GM11168 (cell line): Measurements from ENCODE around the gene C1orf21.

Source experiments
- in situ Hi-C: fragments of 300-500 bp; cut with MboI; formaldehyde crosslinking; loops from one replicate; pipeline ENCODE4 v1.12.0; 2022; ENCODE audit warnings: low sequenced_read_pairs; ENCODE audit not compliant: unreplicated experiment

The C1orf21 gene

GRCh38 chr1:184640505-184640904 is 253.7 kb downstream of the C1orf21 start:
- in situ Hi-C loops = no loop called here

GRCh38 chr1:184641894-184642293 is 255.1 kb downstream of the C1orf21 start:
- in situ Hi-C loops = no loop called here

GRCh38 chr1:184643661-184644060 is 256.8 kb downstream of the C1orf21 start:
- in situ Hi-C loops = no loop called here

DNA sequence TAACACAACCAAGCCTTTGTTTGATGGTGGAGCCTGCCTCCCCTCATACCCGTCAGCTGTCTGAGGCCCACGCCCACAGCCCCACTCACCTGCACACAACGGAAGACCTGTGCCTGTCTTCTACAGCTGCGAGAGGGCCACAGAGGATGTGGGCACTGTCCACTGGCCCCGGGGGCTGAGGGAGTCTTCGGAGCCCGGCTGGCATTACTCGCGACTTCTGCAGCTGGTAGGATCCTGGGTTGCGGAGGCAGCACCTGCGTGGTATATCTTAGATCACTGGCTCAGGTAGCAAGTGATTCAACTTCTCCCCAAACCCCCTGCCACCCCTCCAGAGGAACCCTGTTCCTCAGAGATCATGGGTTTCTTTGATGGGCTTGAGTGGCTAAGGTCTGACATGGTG is 257.9 kb downstream of the C1orf21 start:
- in situ Hi-C loops = no loop called here

- in situ Hi-C loops = no loop called here
These were observed 259.4 kb downstream of the C1orf21 start for GRCh38 chr1:184646178-184646701.

DNA sequence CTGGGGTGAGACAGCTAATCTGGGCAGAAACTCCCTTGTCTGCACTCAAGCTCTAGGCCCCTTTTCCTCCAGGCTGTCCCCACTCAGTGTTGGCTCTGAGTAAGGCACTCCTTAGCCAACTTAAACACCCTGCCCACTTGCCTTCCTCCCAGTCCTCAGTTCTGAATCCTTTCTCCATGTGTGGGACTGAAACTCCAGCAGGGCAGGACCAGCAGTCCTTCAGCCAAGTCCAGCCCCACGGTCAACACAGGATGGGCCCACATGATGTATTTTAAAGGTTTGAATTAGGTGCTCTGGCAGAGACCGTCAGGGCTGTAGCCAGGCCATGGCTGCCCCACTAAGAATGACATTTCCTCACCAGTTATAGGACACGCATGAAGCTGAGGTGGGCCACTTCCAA is 260.0 kb downstream of the C1orf21 start:
- in situ Hi-C loops = no loop called here

- in situ Hi-C loops = no loop called here
These were observed 260.6 kb downstream of the C1orf21 start for GRCh38 chr1:184647471-184647870.

DNA sequence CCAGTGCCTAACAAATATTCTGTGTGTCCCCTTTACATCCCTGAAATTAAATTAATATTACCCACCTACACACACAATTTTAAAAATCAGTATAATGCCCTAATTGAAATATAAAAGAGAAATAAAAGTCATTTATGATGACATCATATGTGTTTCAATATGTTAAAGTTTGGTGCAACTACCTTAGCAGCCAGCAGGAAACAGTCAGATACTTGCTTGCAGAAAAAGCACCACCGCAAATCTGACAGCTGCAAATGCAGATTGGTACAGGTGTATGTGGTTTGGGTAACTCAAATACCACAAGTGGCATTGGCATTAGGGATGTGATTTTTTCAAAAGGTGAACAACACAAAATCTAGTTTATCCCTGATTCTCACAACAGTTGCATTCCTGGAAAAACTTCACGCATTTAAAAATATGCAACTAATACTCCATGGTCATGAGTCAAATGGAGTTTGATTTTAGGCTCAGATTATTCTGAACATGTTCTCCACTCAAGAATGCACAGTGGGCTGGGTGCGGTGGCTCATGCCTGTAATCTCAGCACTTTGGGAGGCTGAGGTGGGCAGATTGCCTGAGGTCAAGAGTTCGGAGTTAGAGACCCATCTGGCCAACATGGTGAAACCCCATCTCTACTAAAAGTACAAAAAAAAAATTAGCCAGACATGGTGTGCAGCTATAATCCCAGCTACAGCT is 261.5 kb downstream of the C1orf21 start:
- in situ Hi-C loops = no loop called here

GRCh38 chr1:184648856-184649201 is 262.0 kb downstream of the C1orf21 start:
- in situ Hi-C loops = no loop called here

- in situ Hi-C loops = no loop called here
These were observed 262.6 kb downstream of the C1orf21 start for GRCh38 chr1:184649451-184649888.

DNA sequence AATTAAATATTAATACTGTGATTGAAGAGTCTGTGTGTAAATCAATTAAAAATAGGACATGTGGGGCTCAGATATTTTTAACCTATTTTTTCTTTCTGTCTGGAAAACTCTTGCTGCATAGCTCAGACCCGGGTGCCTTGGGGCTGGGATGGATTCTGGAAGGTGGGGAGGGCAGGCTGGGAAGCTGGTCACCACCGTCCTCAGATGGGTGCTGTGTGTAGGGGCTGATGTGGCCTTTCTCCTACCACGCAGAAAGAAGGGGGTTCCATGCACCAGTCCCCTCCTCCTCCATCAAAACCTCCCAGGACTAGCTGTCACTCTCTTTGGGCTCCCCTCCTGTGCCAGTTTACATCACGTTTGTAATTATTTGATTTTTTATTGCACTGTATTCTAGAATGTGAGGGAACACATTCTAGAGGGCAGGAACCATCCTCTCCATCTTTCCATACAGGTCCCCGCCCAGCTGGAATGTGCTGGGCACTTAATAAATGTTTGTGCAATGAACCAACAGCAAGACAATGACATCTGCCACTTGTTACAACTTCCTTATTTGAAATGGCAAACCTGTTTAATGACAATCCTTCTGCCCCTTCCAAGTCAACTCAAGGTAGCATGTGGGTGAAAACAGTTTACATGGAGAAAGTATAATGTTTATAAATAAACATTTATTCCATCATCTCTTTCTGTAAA is 263.5 kb downstream of the C1orf21 start:
- in situ Hi-C loops = loop anchor here (25.0 kb wide), 1 partner anchor 563 kb away; no protein-coding TSS in a partner anchor

GRCh38 chr1:184655185-184655584 is 268.4 kb downstream of the C1orf21 start:
- in situ Hi-C loops = loop anchor here (25.0 kb wide), 1 partner anchor 568 kb away; no protein-coding TSS in a partner anchor

- in situ Hi-C loops = loop anchor here (25.0 kb wide), 1 partner anchor 569 kb away; no protein-coding TSS in a partner anchor
These were observed 269.4 kb downstream of the C1orf21 start for GRCh38 chr1:184656221-184656620.

- in situ Hi-C loops = loop anchor here (25.0 kb wide), 1 partner anchor 571 kb away; no protein-coding TSS in a partner anchor
These were observed 271.2 kb downstream of the C1orf21 start for GRCh38 chr1:184658055-184658454.

GRCh38 chr1:184660462-184661191 is 273.8 kb downstream of the C1orf21 start:
- in situ Hi-C loops = loop anchor here (25.0 kb wide), 1 partner anchor 573 kb away; no protein-coding TSS in a partner anchor

GRCh38 chr1:184661801-184662200 is 275.0 kb downstream of the C1orf21 start:
- in situ Hi-C loops = loop anchor here (25.0 kb wide), 1 partner anchor 574 kb away; no protein-coding TSS in a partner anchor

- in situ Hi-C loops = loop anchor here (25.0 kb wide), 1 partner anchor 577 kb away; no protein-coding TSS in a partner anchor
These were observed 277.3 kb downstream of the C1orf21 start for GRCh38 chr1:184664042-184664660.

- in situ Hi-C loops = loop anchor here (25.0 kb wide), 1 partner anchor 577 kb away; no protein-coding TSS in a partner anchor
These were observed 277.8 kb downstream of the C1orf21 start for GRCh38 chr1:184664661-184665060.

DNA sequence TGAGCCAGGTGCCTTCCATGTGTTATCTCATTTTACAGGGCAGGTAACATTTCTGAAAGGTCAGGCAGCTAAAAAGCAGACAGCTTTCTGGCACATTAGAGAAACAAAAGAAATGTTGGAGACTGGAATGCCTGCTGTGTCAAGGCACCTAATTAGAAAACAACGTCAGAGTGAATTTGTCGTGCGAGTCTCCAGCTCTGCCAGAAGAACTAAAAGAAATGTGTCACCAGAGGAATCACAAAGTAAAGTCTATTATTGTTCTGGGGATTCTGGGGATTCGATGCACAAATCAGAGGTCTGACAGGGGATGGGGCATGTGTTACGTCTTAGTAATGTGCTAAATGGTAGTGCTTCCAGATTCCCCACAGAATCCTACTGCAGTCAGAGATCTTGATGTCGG is 278.5 kb downstream of the C1orf21 start:
- in situ Hi-C loops = loop anchor here (25.0 kb wide), 1 partner anchor 578 kb away; no protein-coding TSS in a partner anchor

GRCh38 chr1:184669391-184669790 is 282.6 kb downstream of the C1orf21 start:
- in situ Hi-C loops = loop anchor here (25.0 kb wide), 1 partner anchor 582 kb away; no protein-coding TSS in a partner anchor
